Neural cell (in vitro differentiated cells): ENCODE measurements around the gene FAM171A2. TPM values are rescaled to one million over a fixed set of nuclear protein-coding genes. Genes with fewer than 3 reads are reported as not detected.

ENCODE experiments used
- H2AFZ ChIP-seq: fragments of 200-600, 300-800 bp; sonication (generic), shearing (Covaris generic); 2 replicates; pipeline ENCODE4 v1.6.0; 2014; ENCODE audit warnings: low read depth, mild to moderate bottlenecking, antibody characterized with exemption, low read length, moderate library complexity
- H3F3A ChIP-seq: fragments of 200-600 bp; shearing (Covaris generic); 2 replicates; pipeline ENCODE4 v1.6.1; 2016; ENCODE audit warnings: mild to moderate bottlenecking, moderate library complexity, mixed read lengths, antibody characterized with exemption, low read length; ENCODE audit not compliant: insufficient read depth, poor library complexity, severe bottlenecking
- H3K27ac ChIP-seq: fragments of 200-600, 300-800 bp; sonication (generic), shearing (Covaris generic); 2 replicates; pipeline ENCODE4 v1.5.1; 2014; ENCODE audit warnings: mild to moderate bottlenecking, low read length, moderate library complexity
- H3K27me3 ChIP-seq: fragments of 300-800, 200-600 bp; sonication (generic), shearing (Covaris generic); 2 replicates; pipeline ENCODE4 v1.6.0; 2014; ENCODE audit warnings: mild to moderate bottlenecking, low read depth, low read length, moderate library complexity; ENCODE audit not compliant: insufficient read depth
- H3K36me3 ChIP-seq: fragments of 300-800, 200-600 bp; sonication (generic), shearing (Covaris generic); 2 replicates; pipeline ENCODE4 v1.5.1; 2014; ENCODE audit warnings: mild to moderate bottlenecking, antibody characterized with exemption, low read length, moderate library complexity; ENCODE audit not compliant: insufficient read depth
- H3K4me2 ChIP-seq: fragments of 300-800, 200-600 bp; sonication (generic), shearing (Covaris generic); 2 replicates; pipeline ENCODE4 v1.6.0; 2014; ENCODE audit warnings: mild to moderate bottlenecking, low read length
- H3K4me3 ChIP-seq: fragments of 300-800, 200-600 bp; sonication (generic), shearing (Covaris generic); 2 replicates; pipeline ENCODE4 v1.5.1; 2014; ENCODE audit warnings: mild to moderate bottlenecking, low read length, moderate library complexity
- H3K79me2 ChIP-seq: fragments of 200-600 bp; shearing (Covaris generic); replicated peaks from 2 replicates; pipeline ENCODE4 v1.6.0; 2014; ENCODE audit warnings: mild to moderate bottlenecking, low read length, moderate library complexity; ENCODE audit not compliant: insufficient read depth
- H3K9ac ChIP-seq: fragments of 300-800, 200-600 bp; sonication (generic), shearing (Covaris generic); 2 replicates; pipeline ENCODE4 v1.6.1; 2016; ENCODE audit warnings: mild to moderate bottlenecking, low read length, mixed read lengths
- H3K9me2 ChIP-seq: fragments of 200-600 bp; shearing (Covaris generic); 2 replicates; pipeline ENCODE4 v1.6.1; 2016; ENCODE audit warnings: mild to moderate bottlenecking, low read length, mixed read lengths; ENCODE audit not compliant: insufficient read depth
- H3K9me3 ChIP-seq: fragments of 200-600, 300-800 bp; sonication (generic), shearing (Covaris generic); 2 replicates; pipeline ENCODE4 v1.6.1; 2016; ENCODE audit warnings: mild to moderate bottlenecking, mixed run types, low read length, moderate library complexity, mixed read lengths
- H4K20me1 ChIP-seq: fragments of 200-600 bp; shearing (Covaris generic); 2 replicates; pipeline ENCODE4 v1.6.1; 2016; ENCODE audit warnings: mild to moderate bottlenecking, mixed run types; ENCODE audit not compliant: insufficient read depth
- CTCF ChIP-seq: fragments of 450-650 bp; IDR thresholded peaks from 2 replicates; pipeline ENCODE4 v1.5.1; 2014; ENCODE audit warnings: antibody characterized with exemption, mild to moderate bottlenecking, moderate library complexity; ENCODE audit not compliant: poor library complexity, severe bottlenecking
- EP300 ChIP-seq: fragments of 450-650 bp; conservative IDR thresholded peaks from 2 replicates; pipeline ENCODE4 v1.6.1; 2014; ENCODE audit warnings: antibody characterized with exemption, mild to moderate bottlenecking, moderate library complexity; ENCODE audit not compliant: poor library complexity, severe bottlenecking
- EZH2 ChIP-seq: fragments of 200-600, 300-800 bp; shearing (Covaris generic), sonication (generic); IDR thresholded peaks from 2 replicates; pipeline ENCODE4 v1.6.1; 2014; ENCODE audit warnings: antibody characterized with exemption, low read length, borderline replicate concordance, mild to moderate bottlenecking; ENCODE audit not compliant: insufficient read depth, poor library complexity, severe bottlenecking
- MXI1 ChIP-seq: fragments of 450-650 bp; conservative IDR thresholded peaks from 2 replicates; pipeline ENCODE4 v1.6.1; 2014; ENCODE audit warnings: antibody characterized with exemption, mild to moderate bottlenecking; ENCODE audit not compliant: poor library complexity, severe bottlenecking
- POLR2AphosphoS5 ChIP-seq: IDR thresholded peaks from 2 replicates; pipeline ENCODE4 v1.6.1; 2012
- RAD21 ChIP-seq: fragments of 450-650 bp; conservative IDR thresholded peaks from 2 replicates; pipeline ENCODE4 v1.6.1; 2014; ENCODE audit warnings: antibody characterized with exemption, mild to moderate bottlenecking, moderate library complexity
- REST ChIP-seq: IDR thresholded peaks from 2 replicates; pipeline ENCODE4 v1.6.1; 2012; ENCODE audit warnings: borderline replicate concordance
- SMC3 ChIP-seq: fragments of 450-650 bp; conservative IDR thresholded peaks from 2 replicates; pipeline ENCODE4 v1.6.1; 2014; ENCODE audit warnings: antibody characterized with exemption, mild to moderate bottlenecking, moderate library complexity; ENCODE audit not compliant: poor library complexity
- TAF1 ChIP-seq: IDR thresholded peaks from 2 replicates; pipeline ENCODE4 v1.6.1; 2012; ENCODE audit warnings: low read depth
- polyA plus RNA-seq: library from polyadenylated mRNA; depleted of rRNA; stranded (reverse); fragments of >200 nt; gene quantifications from 2 replicates; pipeline ENCODE4 v1.2.3, GENCODE V29; 2014

The FAM171A2 gene
- polyA plus RNA-seq, 1 donor from 2014 or later: 73.6 TPM

- Histone ChIP-seq H3K9me2 (no peaks in the 10 kb centered on the region), H3K4me3 (no peak overlapping the region), H3K9ac (no peak overlapping the region), H3K79me2 (no peaks in the 10 kb centered on the region), H3K27ac (no peak overlapping the region), H3K36me3 (peaks cover 12% of the 10 kb centered on the region), H3K4me2 (no peak overlapping the region), H2AFZ (no peak overlapping the region), H4K20me1 (no peaks in the 10 kb centered on the region), H3K9me3 (no peaks in the 10 kb centered on the region), H3K27me3 (peaks cover 18% of the 10 kb centered on the region), H3F3A (no peaks in the 10 kb centered on the region)
- TF ChIP-seq EP300 (no peak), POLR2AphosphoS5 (no peak), RAD21 (no peak), REST (no peak), SMC3 (no peak), EZH2 (no peak), TAF1 (no peak), MXI1 (no peak), CTCF (no peak)
Observed at GRCh38 chr17:44317545-44317944, 46.1 kb downstream of the FAM171A2 start.

- Histone ChIP-seq H3K4me3 (peak overlapping the region; percentile 43), H3K9ac (peak overlapping the region; percentile 22), H3F3A (no peaks in the 10 kb centered on the region), H2AFZ (no peak overlapping the region), H4K20me1 (no peaks in the 10 kb centered on the region), H3K36me3 (peaks cover 12% of the 10 kb centered on the region), H3K79me2 (peaks cover 5% of the 10 kb centered on the region), H3K27ac (no peak overlapping the region), H3K9me3 (no peaks in the 10 kb centered on the region), H3K27me3 (peaks cover 18% of the 10 kb centered on the region), H3K4me2 (no peak overlapping the region), H3K9me2 (no peaks in the 10 kb centered on the region)
- TF ChIP-seq CTCF: no peak
- no peak for TF ChIP-seq EZH2
- no peak for TF ChIP-seq REST
- no peak for TF ChIP-seq SMC3
- no peak for TF ChIP-seq EP300
- no peak for TF ChIP-seq MXI1
- no peak for TF ChIP-seq TAF1
Observed at GRCh38 chr17:44315760-44316731, 47.6 kb downstream of the FAM171A2 start.
